A549 treated with Mapracorat at 1 μM for 4 hours (cell line): ENCODE measurements around the gene TRMT1L. TPM values are rescaled to one million over a fixed set of nuclear protein-coding genes. Genes with fewer than 3 reads are reported as not detected.

Source experiments
- total RNA-seq: library from RNA; stranded (reverse); fragments of 200-300 nt; extraction: Qiagen RNA extraction; gene quantifications from 5 replicates; pipeline ENCODE4 v1.2.3, GENCODE V29; 2022

The TRMT1L gene, protein sequence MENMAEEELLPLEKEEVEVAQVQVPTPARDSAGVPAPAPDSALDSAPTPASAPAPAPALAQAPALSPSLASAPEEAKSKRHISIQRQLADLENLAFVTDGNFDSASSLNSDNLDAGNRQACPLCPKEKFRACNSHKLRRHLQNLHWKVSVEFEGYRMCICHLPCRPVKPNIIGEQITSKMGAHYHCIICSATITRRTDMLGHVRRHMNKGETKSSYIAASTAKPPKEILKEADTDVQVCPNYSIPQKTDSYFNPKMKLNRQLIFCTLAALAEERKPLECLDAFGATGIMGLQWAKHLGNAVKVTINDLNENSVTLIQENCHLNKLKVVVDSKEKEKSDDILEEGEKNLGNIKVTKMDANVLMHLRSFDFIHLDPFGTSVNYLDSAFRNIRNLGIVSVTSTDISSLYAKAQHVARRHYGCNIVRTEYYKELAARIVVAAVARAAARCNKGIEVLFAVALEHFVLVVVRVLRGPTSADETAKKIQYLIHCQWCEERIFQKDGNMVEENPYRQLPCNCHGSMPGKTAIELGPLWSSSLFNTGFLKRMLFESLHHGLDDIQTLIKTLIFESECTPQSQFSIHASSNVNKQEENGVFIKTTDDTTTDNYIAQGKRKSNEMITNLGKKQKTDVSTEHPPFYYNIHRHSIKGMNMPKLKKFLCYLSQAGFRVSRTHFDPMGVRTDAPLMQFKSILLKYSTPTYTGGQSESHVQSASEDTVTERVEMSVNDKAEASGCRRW
- 10.2 to 15.3 TPM (median 12.9 TPM) in 5 replicates for total RNA-seq

DNA sequence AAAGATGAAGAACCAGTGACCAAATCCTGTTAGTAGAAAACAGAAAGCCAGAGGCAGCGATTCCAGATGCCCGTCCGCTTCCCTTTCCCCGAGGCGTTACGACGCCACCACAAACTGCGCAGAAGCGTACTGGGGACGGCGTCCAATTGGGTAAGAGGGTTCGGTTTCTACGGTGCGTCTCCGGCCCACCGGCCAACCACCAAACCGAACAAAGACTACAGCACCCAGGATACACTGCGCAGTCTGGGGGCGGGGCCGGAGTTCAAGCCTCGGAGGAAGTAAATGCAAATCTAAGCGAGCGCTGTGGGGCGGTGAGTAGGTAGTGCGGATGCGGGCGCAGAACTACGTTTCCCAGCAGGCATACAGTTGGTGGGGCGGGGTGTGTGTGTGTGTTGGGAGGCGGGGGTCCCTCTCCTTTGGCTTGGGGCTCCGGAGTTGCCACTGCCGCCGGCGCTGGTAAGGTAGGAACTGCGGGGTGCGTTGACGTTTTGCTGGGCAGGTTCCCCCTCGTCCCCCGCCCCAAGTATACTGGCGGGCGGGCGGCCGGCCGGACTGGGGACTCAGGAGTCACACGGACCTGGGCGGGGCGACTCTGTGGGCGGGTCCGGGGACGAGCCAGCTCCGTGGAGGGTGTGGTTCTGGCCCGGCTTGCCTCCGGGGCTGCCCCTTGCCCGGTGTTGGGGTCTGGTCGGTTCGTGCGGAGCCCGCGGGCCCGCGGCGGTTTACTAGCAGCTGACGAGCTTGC lies at the start of gene TRMT1L, which contains the start of gene SWT1:
Gene TRMT1L, minus strand, starts transcription at position 100 of the 745 bp plus-strand sequence. CDS start 241 bp downstream, outside the sequence.
Gene SWT1, plus strand, starts transcription at position 314 of the 745 bp plus-strand sequence. CDS start 3,675 bp downstream, outside the sequence.

Other genes with a start within 250 kb of the TRMT1L start
- 0.81 to 1.3 TPM (median 0.90 TPM) in 5 replicates for gene NIBAN1, start 182.4 kb downstream of the TRMT1L start, total RNA-seq
- 13.6 to 25.8 TPM (median 17.4 TPM) in 5 replicates for gene RNF2, start 111.4 kb downstream of the TRMT1L start, total RNA-seq
- 1.2 to 1.6 TPM (median 1.4 TPM) in 5 replicates for gene SWT1, start 214 bp upstream of the TRMT1L start, total RNA-seq
- 24.7 to 27.7 TPM (median 25.7 TPM) in 5 replicates for gene IVNS1ABP, start 160.3 kb upstream of the TRMT1L start, total RNA-seq